RKO (cell line): ENCODE data around the gene CPVL.
"Not testable (repeated sequence)": the region's sequence is repeated elsewhere in the genome, so short reads cannot be mapped to it uniquely, and the experiment has no call there.

ENCODE experiments used
- DNase-seq: peaks from one replicate; pipeline ENCODE4 v3.0.0-alpha.2; 2016; ENCODE audit warnings: low spot score

CPVL gene

DNA sequence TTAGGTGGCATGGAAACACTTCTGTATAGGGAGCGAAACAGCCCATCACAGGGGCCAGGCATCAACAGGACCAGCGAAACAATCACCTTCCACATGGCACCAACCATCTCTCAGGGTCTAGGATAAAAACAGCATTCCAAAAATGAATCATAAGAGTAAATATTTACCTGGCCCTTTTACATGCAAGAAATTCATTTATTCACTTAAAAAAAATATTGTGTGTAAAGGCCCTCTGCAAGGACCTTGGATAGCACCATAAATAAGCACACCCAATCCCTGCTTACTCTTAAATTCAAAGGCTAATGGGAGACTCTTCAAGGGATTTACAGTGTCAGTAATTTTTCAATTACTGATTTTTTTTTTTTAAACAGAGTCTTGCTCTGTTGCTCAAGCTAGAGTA lies 25.4 kb downstream of the CPVL start:
- no peak for DNase-seq

GRCh38 chr7:29119538-29119937 lies 26.8 kb downstream of the CPVL start:
- DNase-seq, result no peak

- DNase-seq, result no peak
Measured at GRCh38 chr7:29116361-29117200, 29.8 kb downstream of the CPVL start.

GRCh38 chr7:29115753-29116152 lies 30.6 kb downstream of the CPVL start:
- no peak for DNase-seq

DNA sequence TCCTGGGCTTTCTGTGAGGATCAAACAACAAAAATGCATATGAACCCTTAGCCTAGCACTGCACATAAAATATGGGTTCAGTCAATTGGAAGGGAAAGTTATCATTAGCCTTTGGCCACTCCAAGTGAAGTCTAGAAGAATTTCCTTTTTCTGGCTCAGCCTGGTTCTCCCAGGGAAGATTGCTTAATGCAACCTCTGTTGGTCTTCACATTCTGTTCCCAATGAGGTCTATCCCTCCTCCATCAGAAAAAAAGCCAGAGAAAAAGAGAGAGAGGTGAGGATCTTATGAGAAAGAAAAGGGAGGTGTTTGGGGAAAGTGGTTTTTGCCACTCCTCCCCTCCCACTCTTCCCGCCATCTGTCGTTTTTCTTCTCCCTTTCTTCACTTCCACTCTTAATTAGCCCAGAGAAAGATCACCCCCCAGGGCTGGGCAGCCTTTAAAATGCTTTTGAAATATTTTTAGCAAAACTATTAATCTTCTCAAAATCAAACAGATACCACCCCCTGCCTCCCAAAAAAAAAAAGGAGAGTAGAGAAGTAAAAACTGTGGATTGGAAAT lies 31.1 kb downstream of the CPVL start:
- no peak for DNase-seq

GRCh38 chr7:29114266-29114665 lies 32.1 kb downstream of the CPVL start:
- not testable (repeated sequence) for DNase-seq

DNA sequence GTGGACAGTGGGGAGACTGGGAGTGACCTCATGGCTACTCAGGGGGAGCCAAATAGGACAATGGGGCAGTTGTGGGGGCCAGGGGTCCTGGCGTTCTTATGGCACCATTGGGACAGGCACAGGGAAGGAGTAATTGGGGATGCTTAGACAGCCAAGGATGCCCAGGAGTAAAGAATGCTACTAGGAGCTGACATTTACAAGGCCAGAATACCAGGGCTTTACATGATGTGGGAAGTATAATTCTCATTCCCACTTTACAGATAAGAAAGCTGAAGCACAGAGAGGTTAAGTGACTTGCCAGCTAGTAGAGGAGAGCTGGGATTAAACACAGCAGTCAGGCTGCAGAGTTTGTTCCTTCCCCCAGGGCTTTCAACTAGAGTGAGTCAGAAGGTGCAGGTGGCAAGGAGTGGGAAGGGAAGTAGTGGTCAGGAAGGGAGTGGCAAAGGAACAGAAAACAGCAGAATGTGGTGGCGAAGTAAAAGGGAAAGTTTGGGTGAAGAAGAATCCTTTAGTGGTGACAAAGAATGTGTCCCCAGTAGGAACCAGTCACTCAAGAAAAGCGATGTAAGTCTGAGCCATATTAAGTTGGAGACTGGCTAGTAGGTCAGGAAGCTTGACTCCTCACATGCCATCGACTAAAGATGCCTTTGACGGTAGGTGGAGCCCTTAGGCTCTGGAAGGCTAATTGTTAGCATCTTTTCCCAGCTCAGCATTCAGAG lies 32.8 kb downstream of the CPVL start:
- DNase-seq, result peak; percentile 61

- no peak for DNase-seq
Measured at GRCh38 chr7:29112721-29113120, 33.6 kb downstream of the CPVL start.

DNA sequence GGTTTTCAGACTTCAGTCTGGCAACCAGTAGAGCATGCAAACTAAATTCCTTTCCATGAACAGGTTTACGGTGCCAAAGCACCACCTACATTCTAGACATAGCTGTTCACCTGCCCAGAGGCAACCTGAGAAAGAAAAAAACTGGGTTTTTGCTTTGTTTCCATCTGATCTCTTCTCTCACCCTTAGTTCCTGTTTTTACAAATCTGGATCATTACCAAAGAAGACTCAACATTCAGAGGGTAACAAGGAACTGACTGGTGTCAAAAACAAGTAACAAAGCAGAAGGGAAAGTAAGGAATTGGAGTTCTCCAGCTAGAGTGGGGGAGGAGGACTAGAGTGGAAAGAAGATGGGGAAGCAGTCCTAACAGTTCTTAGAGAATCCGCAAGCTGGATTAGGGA lies 36.4 kb downstream of the CPVL start:
- DNase-seq, result no peak

GRCh38 chr7:29109358-29109757 lies 37.0 kb downstream of the CPVL start:
- no peak for DNase-seq

- DNase-seq, result no peak
Measured at GRCh38 chr7:29107056-29107455, 39.3 kb downstream of the CPVL start.

GRCh38 chr7:29106669-29106988 lies 39.7 kb downstream of the CPVL start:
- no peak for DNase-seq

DNA sequence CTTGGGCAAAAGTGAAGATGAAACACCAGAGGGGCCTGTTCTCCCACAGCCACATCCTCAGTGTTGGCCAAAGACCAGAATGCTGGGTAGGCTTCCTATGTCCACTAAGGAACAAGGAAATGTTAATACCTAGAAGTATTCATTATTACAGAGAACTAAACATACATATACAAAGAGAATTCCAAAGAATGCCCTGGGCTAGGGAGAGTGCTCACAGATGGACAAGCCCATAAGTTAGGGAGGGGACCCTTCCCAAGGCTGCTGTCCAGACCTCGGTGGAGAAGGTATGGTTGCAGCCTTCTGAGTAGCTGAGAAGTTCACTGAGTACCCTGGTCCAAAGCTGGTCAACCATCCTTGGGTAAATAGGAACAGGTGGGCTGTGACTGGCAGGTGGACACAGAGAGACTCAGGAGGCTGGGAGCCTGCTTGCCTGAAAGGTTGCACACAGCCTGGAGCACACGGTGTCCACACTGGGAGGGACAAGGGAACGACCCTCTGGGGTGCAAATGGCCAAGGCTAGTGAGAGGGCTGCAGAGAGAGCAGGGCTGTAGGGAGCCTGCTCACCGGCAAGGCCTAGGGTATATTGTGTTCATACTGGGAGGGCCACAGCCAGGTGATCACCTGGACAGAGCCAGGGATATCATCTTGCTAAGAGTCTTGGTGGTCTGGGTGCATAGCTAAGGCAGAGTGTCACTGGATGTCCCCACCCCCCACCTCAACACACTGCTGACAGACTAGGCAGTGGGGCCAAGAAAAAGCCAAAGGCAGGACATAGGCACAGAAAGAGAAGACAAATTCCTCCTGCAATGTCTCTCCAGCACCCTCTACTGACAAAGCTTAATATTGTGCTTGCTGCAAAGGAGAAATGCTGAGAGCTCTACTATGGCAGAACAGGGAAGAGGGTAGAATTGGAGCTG lies 40.3 kb downstream of the CPVL start:
- peak; percentile 62 for DNase-seq

DNA sequence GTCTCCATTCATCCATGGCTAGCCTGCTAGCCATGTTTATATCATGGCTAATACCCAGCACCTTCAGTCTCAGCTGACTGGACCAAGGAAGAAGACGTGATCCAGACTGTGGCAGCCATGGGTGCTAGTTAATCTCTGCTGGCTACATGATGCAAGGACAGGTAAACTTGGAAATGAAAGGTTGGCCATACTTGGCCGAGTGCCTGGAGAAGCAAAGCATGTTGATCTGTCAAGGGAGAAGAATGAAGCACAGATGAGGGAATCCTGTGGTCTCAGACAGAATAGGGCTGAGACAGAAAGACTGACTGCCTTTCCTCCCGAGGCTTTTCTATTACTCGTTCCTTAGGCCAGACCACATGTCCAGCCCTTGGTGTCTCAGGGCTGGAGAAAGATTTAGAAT lies 41.1 kb downstream of the CPVL start:
- DNase-seq, result no peak

- peak; percentile 43 for DNase-seq
Measured at GRCh38 chr7:29102558-29103151, 43.7 kb downstream of the CPVL start.

GRCh38 chr7:29100924-29101323 lies 45.4 kb downstream of the CPVL start:
- no peak for DNase-seq

DNA sequence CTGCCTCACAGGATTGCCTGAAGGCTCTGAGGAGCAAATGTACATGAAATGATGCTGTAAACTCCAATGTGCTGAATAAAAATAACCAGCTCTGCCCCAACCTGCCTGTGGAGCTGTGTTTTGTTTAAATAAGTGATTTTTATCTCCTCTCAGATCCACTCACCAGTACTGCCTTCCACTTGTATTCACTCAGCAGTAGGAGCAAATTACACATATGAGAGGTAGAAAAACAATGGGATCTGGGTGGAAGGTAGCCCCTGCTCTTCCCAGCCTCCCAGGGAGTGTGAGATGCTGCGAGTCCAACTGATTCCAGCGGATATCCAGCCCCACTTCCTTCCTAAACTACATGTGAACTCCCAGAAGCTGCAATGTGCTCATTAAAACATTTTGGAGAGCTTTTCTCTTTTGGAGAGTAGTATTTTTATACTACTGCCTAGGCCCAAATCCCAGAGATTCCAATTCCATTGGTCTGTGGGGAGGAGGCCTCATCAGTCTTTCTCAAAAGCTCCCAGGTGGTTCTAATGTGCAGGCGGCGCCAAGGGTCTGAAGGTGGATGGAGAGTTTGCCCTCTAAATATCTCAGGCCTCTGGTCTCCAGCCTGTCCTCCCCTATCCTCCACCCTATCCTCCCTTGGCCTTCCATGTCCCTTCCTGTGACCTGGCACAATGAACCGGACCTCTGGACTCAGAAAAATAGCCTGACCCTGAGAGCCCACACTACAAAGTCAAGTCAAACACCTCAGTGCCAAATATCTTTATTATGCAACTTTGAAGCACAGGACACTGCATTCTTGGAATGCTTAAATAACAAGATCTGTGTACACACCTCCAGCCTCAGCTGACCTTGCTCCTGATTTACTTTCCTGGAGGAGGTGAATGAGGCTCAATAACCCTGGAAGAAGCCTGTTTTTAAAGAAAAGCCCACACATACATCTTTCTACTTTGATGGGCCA lies 46.2 kb downstream of the CPVL start:
- no peak for DNase-seq

DNA sequence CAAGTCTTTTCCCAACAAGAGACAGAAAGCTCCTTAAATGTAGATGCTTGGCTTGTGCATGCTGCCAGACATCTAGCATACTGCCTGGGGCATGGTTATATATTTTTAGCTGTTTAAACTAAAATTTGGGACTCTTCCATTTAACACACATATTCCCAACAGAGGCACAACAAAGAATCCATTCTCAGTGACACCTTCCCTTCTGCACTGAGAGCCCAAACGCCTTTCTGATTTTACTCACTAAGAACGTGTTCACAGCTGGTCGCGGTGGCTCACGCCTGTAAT lies 49.9 kb downstream of the CPVL start:
- no peak for DNase-seq

DNA sequence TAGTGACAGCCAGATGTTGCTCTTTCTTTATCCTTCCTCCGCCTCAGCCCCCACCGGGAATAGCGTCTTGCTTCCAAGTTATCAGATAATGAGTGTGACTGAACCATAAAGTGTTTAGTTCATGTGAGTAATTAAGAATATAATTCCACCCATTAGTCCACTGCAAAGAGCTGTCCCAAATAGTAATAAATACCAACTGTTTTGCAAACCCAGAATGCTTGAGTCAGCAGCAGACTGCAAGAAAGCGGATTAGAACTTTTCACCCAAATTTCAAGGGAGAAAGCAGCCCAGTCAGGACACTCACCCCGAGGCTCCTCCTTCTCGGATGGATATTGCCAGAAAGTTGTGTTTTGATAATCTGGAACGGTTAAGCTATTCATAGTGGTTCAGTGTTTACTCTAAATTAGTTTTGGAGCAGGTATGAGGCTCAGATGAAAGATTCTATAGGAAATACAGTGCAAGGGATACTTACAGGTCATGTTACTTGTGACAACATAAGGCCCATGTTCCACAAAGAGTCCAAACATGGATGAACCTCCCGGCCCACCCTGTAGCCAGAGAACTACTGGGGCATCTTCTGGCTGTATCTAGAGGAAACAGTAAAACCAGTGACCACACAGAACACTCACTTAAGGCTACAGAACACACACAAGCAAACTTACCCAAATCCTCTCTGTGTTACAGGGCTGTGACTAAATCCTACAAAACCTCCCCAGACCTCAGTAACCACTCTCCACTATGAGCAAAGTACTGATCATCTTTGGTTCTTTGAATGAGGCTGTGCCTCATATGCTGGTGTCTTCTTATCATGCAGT lies 50.5 kb downstream of the CPVL start:
- DNase-seq, result no peak

DNA sequence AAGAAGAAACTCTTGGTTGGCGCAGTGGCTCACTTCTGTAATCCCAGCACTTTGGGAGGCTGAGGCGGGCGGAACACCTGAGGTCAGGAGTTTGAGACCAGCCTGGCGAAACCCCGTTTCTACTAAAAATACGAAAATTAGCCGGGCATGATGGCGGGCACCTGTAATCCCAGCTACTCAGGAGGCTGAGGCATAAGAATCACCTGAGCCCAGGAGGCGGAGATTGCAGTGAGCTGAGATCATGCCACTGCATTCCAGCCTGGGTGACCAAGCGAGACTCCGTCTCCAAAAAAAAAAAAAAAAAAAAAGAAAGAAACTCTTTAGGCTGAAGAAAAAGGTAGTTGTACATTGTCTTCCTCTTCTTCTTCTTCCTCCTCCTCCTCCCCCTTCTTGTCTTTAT lies 53.2 kb downstream of the CPVL start:
- DNase-seq, result not testable (repeated sequence)
